GM19099 (cell line): ENCODE results near the gene C1QTNF12.

Source experiments
- POLR2A ChIP-seq: IDR thresholded peaks from 3 replicates; pipeline ENCODE4 v1.6.1; 2011; ENCODE audit warnings: low read depth; ENCODE audit not compliant: insufficient read length; ENCODE audit errors: extremely low read depth

The C1QTNF12 gene

DNA sequence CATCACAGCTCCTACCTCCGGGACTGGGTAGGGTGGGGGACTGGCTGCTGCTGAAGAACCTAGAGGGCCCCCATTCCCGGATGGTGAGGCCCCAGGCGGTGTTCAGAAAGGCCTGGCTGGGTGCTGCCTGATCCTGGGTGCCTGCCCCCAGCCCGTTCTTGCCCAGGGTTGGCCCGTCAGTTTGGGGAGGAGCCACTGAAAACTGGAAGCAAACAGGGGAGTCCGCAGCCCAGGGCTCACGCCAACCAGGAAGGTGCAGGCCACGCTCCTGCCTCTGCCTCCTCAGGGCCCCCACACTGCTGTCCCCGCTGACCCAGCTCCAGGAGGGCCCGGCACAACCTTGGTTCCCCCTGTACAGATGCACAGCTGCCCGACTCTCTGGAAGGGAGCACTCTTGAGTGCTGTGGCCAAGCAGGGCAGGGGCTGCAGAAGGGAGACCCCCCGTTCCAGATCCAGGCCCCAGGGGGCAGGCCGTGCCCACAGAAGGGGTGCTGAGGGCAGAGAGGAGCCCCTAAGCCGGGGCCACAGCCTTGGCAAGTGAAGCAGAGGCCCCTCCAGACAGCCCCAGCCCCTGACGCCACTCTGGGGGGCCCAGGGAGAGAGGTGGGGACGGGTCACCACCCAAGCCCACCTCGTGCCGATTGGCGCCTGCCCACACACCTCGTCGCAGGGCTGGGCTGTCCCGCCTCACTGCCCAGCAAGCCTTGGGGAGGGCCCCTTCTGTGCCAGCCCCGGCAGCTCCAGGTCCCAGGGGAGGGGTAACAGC, 5.5 kb downstream of the C1QTNF12 start:
- no peak for TF ChIP-seq POLR2A

- TF ChIP-seq POLR2A, result no peak
Measured at GRCh38 chr1:1240348-1240732, 6.2 kb downstream of the C1QTNF12 start.

DNA sequence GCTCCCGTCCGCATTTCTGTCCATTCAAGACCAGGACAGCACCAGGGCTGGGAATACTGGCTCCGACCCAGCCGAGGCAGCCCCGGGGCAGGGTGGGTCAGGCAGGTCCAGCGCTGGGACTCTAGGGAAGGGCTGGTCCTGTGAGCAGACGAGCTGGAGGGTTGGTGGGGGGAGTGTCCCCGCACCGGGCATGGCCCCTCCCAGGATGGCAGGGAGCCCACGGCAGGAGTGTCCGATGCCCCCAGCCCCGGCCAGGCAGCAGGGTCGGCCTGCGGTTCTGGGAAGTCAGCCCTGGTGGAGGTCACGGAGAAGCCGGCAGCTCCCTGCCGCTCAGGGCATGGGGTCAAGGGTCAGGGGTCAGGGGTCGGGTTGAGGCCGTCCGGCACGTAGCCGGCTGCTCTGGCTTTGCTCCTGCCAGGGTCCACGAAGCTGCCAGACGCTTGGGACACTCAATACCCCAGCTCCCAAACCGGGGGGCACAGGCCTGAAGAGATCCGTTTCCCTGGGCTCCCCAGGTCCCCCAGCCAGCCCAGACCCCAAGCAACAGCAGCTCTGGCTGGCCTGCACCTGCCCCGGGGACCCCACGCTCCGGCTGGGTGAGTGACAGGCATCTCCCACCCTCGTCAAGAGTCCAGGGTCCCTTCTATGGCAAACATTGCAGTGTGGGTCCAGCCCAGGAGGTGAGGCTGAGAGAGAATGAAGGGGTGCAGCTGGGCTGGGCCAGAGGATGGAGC, 6.7 kb downstream of the C1QTNF12 start:
- TF ChIP-seq POLR2A, result no peak

GRCh38 chr1:1239227-1239613, 7.3 kb downstream of the C1QTNF12 start:
- TF ChIP-seq POLR2A, result no peak

- TF ChIP-seq POLR2A, result no peak
Measured at GRCh38 chr1:1238702-1239178, 7.8 kb downstream of the C1QTNF12 start.

- TF ChIP-seq POLR2A, result no peak
Measured at GRCh38 chr1:1237874-1238701, 8.4 kb downstream of the C1QTNF12 start.

GRCh38 chr1:1236945-1237873, 9.3 kb downstream of the C1QTNF12 start:
- no peak for TF ChIP-seq POLR2A

DNA sequence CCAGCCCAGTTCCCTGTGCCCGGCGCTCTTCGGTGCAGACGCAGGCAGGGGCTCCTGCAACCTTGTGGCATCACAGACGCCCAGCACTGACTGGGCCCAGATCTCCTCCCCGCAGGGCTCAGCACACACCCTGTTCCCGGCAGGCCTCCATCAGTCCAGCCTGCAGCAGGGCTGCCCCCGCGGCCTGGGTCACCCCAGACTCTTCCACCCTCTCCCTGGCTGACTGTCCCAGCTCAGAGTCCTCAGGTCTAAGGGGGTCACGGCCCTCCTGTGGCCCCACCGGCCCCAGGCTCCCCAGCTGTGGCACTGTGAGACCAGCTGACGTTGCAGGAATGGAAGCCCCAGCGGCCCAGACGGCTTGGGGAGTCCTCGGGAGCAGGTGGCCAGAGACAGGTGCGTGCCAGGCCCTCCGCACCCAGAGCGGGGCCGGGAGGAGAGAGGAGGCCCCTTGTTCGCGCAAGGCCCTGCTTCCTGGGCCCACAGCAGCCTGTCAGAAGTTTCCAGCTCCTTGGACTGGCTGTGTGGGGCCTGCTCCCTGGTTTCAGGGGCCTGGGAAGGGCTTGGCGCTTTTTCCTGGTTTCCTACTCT, 10.3 kb downstream of the C1QTNF12 start:
- no peak for TF ChIP-seq POLR2A

- TF ChIP-seq POLR2A, result no peak
Measured at GRCh38 chr1:1235016-1235744, 11.3 kb downstream of the C1QTNF12 start.

GRCh38 chr1:1234180-1234808, 12.2 kb downstream of the C1QTNF12 start:
- TF ChIP-seq POLR2A, result no peak

GRCh38 chr1:1233567-1233892, 13.0 kb downstream of the C1QTNF12 start:
- no peak for TF ChIP-seq POLR2A

GRCh38 chr1:1232796-1233566, 13.5 kb downstream of the C1QTNF12 start:
- TF ChIP-seq POLR2A, result no peak

DNA sequence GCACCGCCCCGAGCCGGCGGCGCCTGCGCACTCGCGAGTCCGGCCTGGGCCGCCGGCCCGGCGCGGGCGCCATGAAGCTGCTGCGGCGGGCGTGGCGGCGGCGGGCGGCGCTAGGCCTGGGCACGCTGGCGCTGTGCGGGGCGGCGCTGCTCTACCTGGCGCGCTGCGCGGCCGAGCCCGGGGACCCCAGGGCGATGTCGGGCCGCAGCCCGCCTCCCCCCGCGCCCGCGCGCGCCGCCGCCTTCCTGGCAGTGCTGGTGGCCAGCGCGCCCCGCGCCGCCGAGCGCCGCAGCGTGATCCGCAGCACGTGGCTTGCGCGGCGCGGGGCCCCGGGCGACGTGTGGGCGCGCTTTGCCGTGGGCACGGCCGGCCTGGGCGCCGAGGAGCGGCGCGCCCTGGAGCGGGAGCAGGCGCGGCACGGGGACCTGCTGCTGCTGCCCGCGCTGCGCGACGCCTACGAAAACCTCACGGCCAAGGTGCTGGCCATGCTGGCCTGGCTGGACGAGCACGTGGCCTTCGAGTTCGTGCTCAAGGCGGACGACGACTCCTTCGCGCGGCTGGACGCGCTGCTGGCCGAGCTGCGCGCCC, 14.2 kb downstream of the C1QTNF12 start, which contains the start of gene B3GALT6:
TSS of gene B3GALT6 (plus strand) at position 30 of the 588 bp plus-strand sequence. CDS start at position 72, 42 bp downstream.
- TF ChIP-seq POLR2A, result peak; percentile 69
